SU-DHL-6 (cell line): ENCODE data around the gene FMO4.

ENCODE experiments used
- H2AFZ ChIP-seq: fragments of 200-600 bp; sonication (generic); 2 replicates; pipeline ENCODE4 v1.6.1; 2014; ENCODE audit warnings: low read depth, mild to moderate bottlenecking, moderate library complexity, mixed read lengths, antibody characterized with exemption, low read length; ENCODE audit not compliant: severe bottlenecking
- H3F3A ChIP-seq: fragments of 200-600 bp; shearing (Covaris generic); 2 replicates; pipeline ENCODE4 v1.6.0; 2016; ENCODE audit warnings: antibody characterized with exemption, mild to moderate bottlenecking; ENCODE audit not compliant: insufficient read depth
- H3K27ac ChIP-seq: fragments of 200-600 bp; sonication (generic); 2 replicates; pipeline ENCODE4 v1.5.1; 2016; ENCODE audit warnings: low read depth, mild to moderate bottlenecking, low read length, moderate library complexity, mixed read lengths
- H3K27me3 ChIP-seq: fragments of 200-600 bp; sonication (generic), shearing (Covaris generic); 2 replicates; pipeline ENCODE4 v1.6.0; 2014; ENCODE audit warnings: mild to moderate bottlenecking, low read length
- H3K36me3 ChIP-seq: fragments of 200-600 bp; sonication (generic); 2 replicates; pipeline ENCODE4 v1.6.1; 2014; ENCODE audit warnings: mild to moderate bottlenecking, low read length, mixed read lengths
- H3K4me2 ChIP-seq: fragments of 300-600, 200-600 bp; shearing (Covaris generic), sonication (generic); 2 replicates; pipeline ENCODE4 v1.6.0; 2014; ENCODE audit warnings: low read length, low read depth, mild to moderate bottlenecking; ENCODE audit not compliant: poor library complexity, severe bottlenecking
- H3K4me3 ChIP-seq: fragments of 200-600 bp; sonication (generic); 2 replicates; pipeline ENCODE4 v1.5.1; 2014; ENCODE audit warnings: antibody characterized with exemption, low read length, mild to moderate bottlenecking, mixed read lengths; ENCODE audit not compliant: insufficient read depth, poor library complexity, severe bottlenecking
- H3K79me2 ChIP-seq: fragments of 200-600 bp; sonication (generic); 2 replicates; pipeline ENCODE4 v1.6.1; 2014; ENCODE audit warnings: mild to moderate bottlenecking, low read length, moderate library complexity; ENCODE audit not compliant: insufficient read depth
- H3K9ac ChIP-seq: fragments of 200-600 bp; sonication (generic); 2 replicates; pipeline ENCODE4 v1.7.0; 2014; ENCODE audit warnings: mild to moderate bottlenecking, low read length
- H3K9me2 ChIP-seq: fragments of 200-600 bp; sonication (generic); replicated peaks from 2 replicates; pipeline ENCODE4 v1.6.1; 2014; ENCODE audit warnings: low read length; ENCODE audit not compliant: insufficient read depth
- H3K9me3 ChIP-seq: fragments of 200-600 bp; sonication (generic); 2 replicates; pipeline ENCODE4 v1.6.1; 2014; ENCODE audit warnings: low read length, mixed read lengths; ENCODE audit not compliant: insufficient read depth
- H4K20me1 ChIP-seq: fragments of 200-600 bp; sonication (generic); 2 replicates; pipeline ENCODE4 v1.6.1; 2014; ENCODE audit warnings: low read depth, mild to moderate bottlenecking, antibody characterized with exemption, low read length, moderate library complexity, mixed read lengths
- EZH2phosphoT487 ChIP-seq: fragments of 200-600 bp; sonication (generic), shearing (Covaris generic); conservative IDR thresholded peaks from 2 replicates; pipeline ENCODE4 v1.6.1; 2018; ENCODE audit warnings: mild to moderate bottlenecking, antibody characterized with exemption, low read length, moderate library complexity, mixed read lengths
- TF ChIP-seq, protein P1 (sequence below): fragments of 200-600 bp; sonication (generic); IDR thresholded peaks from one replicate; pipeline ENCODE4 v1.5.1; 2017; ENCODE audit warnings: antibody characterized with exemption, mild to moderate bottlenecking, low read length, moderate library complexity; ENCODE audit not compliant: insufficient read depth, poor library complexity, severe bottlenecking

FMO4 gene

GRCh38 chr1:171346881-171347280 lies 32.9 kb downstream of the FMO4 start:
- Histone ChIP-seq H2AFZ (no peak overlapping the region), H4K20me1 (no peaks in the 10 kb centered on the region), H3K79me2 (no peaks in the 10 kb centered on the region), H3K36me3 (no peaks in the 10 kb centered on the region), H3K9me3 (no peaks in the 10 kb centered on the region), H3K4me3 (no peak overlapping the region), H3K27ac (no peak overlapping the region), H3K9ac (no peak overlapping the region), H3K4me2 (no peak overlapping the region), H3F3A (no peaks in the 10 kb centered on the region), H3K27me3 (no peaks in the 10 kb centered on the region; the same call in 1 of the 2 replicates), H3K9me2 (no peaks in the 10 kb centered on the region)
- TF ChIP-seq, protein P1, sequence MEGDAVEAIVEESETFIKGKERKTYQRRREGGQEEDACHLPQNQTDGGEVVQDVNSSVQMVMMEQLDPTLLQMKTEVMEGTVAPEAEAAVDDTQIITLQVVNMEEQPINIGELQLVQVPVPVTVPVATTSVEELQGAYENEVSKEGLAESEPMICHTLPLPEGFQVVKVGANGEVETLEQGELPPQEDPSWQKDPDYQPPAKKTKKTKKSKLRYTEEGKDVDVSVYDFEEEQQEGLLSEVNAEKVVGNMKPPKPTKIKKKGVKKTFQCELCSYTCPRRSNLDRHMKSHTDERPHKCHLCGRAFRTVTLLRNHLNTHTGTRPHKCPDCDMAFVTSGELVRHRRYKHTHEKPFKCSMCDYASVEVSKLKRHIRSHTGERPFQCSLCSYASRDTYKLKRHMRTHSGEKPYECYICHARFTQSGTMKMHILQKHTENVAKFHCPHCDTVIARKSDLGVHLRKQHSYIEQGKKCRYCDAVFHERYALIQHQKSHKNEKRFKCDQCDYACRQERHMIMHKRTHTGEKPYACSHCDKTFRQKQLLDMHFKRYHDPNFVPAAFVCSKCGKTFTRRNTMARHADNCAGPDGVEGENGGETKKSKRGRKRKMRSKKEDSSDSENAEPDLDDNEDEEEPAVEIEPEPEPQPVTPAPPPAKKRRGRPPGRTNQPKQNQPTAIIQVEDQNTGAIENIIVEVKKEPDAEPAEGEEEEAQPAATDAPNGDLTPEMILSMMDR = no peak
- no peak for TF ChIP-seq EZH2phosphoT487

- H3K4me2 ChIP-seq = no peak overlapping the region
- H4K20me1 ChIP-seq = no peaks in the 10 kb centered on the region
- H2AFZ ChIP-seq = no peak overlapping the region
- no peaks in the 10 kb centered on the region for H3K79me2 ChIP-seq
- H3K27ac ChIP-seq = no peak overlapping the region
- H3F3A ChIP-seq = no peaks in the 10 kb centered on the region
- H3K9ac ChIP-seq = no peak overlapping the region
- no peaks in the 10 kb centered on the region for H3K9me2 ChIP-seq
- no peak overlapping the region for H3K4me3 ChIP-seq
- TF ChIP-seq, protein P1 = no peak
- TF ChIP-seq EZH2phosphoT487 = no peak
- H3K9me3 ChIP-seq = no peaks in the 10 kb centered on the region
- no peaks in the 10 kb centered on the region; the same call in 1 of the 2 replicates for H3K27me3 ChIP-seq
- H3K36me3 ChIP-seq = no peaks in the 10 kb centered on the region
These were observed 36.6 kb downstream of the FMO4 start for GRCh38 chr1:171350594-171350993.

DNA sequence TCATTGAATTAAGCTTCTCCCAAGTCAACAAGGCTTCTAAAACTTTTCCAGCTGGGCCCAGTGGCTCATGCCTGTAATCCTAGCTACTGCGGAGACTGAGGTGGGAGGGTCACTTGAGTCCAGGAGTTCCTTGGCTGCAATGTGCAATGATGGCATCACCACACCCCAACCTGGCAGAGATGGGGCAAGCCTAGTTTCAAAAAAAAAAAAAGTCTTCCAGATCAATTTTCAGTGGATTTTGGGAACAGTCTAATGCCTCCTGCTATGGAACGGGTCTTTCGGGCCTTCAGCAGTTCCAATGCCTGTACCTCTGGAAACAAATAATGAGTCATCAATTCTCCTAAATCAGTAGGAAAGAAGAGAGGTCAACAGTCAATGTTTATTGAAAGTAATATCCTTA lies 38.0 kb downstream of the FMO4 start:
- Histone ChIP-seq H3K9me2 (no peaks in the 10 kb centered on the region), H2AFZ (no peak overlapping the region), H3K4me2 (no peak overlapping the region), H3F3A (no peaks in the 10 kb centered on the region), H3K36me3 (no peaks in the 10 kb centered on the region), H3K27me3 (no peaks in the 10 kb centered on the region; the same call in 1 of the 2 replicates), H3K4me3 (no peak overlapping the region), H3K9ac (no peak overlapping the region), H3K79me2 (no peaks in the 10 kb centered on the region), H4K20me1 (no peaks in the 10 kb centered on the region), H3K27ac (no peak overlapping the region), H3K9me3 (no peaks in the 10 kb centered on the region)
- TF ChIP-seq EZH2phosphoT487 = no peak
- TF ChIP-seq, protein P1 = no peak

DNA sequence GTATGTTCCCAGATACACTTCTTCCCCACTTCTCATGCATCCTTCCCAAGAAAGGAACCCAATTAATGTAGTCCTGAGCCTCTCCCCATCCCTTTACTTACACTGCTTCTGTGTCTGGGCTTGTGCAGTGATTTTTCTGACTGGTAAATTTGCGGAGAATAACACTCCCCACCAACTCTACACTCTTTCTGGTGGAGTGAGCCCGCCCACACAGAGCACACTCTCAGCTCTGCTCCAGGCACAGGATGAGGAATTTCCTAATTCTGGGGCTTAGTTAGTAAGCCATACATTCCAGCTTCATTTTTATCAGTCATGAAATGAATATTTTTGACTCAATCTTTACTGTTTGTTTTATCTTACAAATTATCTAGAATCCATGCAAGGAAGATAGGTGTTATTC lies 38.6 kb downstream of the FMO4 start:
- H3K79me2 ChIP-seq = no peaks in the 10 kb centered on the region
- no peak overlapping the region for H3K9ac ChIP-seq
- H3K4me3 ChIP-seq = no peak overlapping the region
- TF ChIP-seq EZH2phosphoT487 = no peak
- TF ChIP-seq, protein P1 = no peak
- H3K9me2 ChIP-seq = no peaks in the 10 kb centered on the region
- H3F3A ChIP-seq = no peaks in the 10 kb centered on the region
- no peaks in the 10 kb centered on the region for H4K20me1 ChIP-seq
- H3K36me3 ChIP-seq = no peaks in the 10 kb centered on the region
- no peak overlapping the region for H2AFZ ChIP-seq
- no peak overlapping the region for H3K4me2 ChIP-seq
- H3K27me3 ChIP-seq = no peaks in the 10 kb centered on the region; the same call in 1 of the 2 replicates
- no peak overlapping the region for H3K27ac ChIP-seq
- H3K9me3 ChIP-seq = no peaks in the 10 kb centered on the region
